ENCODE data around the gene TRIM32. TPM values are rescaled to one million over a fixed set of nuclear protein-coding genes. Genes with fewer than 3 reads are reported as not detected.

Gene TRIM32
- total RNA-seq, 1 experiment from 2014 or later: 23.2 TPM

DNA sequence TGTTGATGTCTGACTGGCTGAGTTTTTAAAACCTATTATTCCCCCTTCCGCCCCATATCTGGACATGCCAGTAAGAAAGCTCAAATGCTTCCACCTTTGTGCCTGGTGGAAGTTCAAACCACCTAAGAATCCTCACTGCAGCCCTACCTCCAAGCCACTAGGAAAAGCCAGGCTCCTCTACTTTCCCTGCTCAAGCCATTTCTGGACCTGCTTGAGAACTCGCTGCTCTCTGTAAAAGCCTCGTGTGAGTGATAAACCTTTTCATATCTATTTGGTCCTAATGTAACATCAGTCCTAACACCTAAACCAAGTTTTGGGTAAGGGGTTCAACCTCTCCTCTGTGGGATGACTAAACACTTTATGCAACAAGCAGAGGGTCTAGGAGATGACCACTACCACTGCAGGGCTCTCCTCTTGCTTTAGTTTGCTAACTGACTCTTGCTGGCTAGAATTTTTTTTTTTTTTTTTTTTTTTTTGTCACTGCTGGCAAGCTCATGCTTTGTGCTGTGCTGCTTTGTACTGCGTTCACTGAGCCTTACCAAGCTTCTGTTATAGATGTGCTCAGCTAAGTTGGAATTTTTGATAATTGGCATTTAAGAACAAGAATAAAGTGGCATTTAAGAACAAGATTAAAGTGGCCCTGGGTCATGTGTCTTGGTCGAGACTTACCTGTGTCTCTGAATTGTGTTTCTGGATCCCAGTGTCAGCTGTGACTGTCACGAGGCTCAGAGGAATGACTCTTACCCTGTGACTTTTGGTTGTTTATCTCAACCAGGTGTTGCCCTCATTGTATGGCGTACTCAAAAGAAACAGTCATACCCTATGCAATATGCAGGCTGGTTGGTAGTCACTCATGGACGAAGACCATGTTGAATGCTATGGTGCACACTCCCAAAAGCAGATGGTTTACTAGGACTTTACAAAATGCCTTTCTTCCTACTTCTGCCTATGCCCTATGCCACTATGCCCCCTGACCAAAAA, 19.5 kb downstream of the TRIM32 start (continued):
- TF ChIP-seq, protein P1, sequence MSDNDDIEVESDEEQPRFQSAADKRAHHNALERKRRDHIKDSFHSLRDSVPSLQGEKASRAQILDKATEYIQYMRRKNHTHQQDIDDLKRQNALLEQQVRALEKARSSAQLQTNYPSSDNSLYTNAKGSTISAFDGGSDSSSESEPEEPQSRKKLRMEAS (IDR thresholded peaks at IDR 0.05): no peak
- TF ChIP-seq EZH2phosphoT487 (IDR thresholded peaks at IDR 0.05; ENCODE audit: borderline replicate concordance): no peak
- TF ChIP-seq POLR2AphosphoS5 (IDR thresholded peaks at IDR 0.05; ENCODE audit: low read depth, low read length): no peak
- TF ChIP-seq POLR2A (IDR thresholded peaks at IDR 0.05; ENCODE audit: borderline replicate concordance, extremely low read depth, insufficient read depth, insufficient read length): no peak
- no peak for TF ChIP-seq ELF1 (IDR thresholded peaks at IDR 0.05; ENCODE audit: borderline replicate concordance, low read depth)
- TF ChIP-seq SIN3A (IDR thresholded peaks at IDR 0.05; ENCODE audit: low read depth): no peak
- TF ChIP-seq, protein P2, sequence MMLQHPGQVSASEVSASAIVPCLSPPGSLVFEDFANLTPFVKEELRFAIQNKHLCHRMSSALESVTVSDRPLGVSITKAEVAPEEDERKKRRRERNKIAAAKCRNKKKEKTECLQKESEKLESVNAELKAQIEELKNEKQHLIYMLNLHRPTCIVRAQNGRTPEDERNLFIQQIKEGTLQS (IDR thresholded peaks at IDR 0.05): no peak
- TF ChIP-seq SP1 (IDR thresholded peaks at IDR 0.05; ENCODE audit: low read depth): no peak

DNA sequence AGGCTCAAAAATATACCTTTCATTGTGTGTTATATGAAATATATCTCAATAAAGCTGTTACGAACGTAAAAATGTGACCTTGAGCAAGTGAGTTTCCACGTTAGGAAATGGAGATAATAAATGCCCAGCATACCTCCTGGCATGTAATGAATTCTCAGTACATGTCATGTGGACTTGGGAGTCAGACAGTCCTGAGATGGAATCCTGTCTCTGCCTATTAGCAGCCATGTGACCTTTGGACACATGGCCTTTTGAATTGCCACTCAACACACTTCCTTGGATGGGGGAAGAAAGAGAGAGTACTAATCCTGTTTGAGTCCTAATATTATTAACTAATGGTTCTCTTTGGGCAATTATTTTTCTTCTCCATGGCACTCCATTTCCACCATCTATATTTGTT, 25.7 kb downstream of the TRIM32 start:
- H3K9me3 ChIP-seq (ENCODE audit: control insufficient read depth in 1 of 2, insufficient read depth in 1 of 2, low read depth in 1 of 2, low read length in 2 of 2): no peaks in the 10 kb centered on the region
- H3K27me3 ChIP-seq (ENCODE audit: insufficient read depth, low read length): no peaks in the 10 kb centered on the region
- TF ChIP-seq SRF (IDR thresholded peaks at IDR 0.05; ENCODE audit: low read depth) (no peak), YY1 (IDR thresholded peaks at IDR 0.05; ENCODE audit: extremely low read depth, insufficient replicate concordance, low read depth, low read length) (no peak), SP1 (IDR thresholded peaks at IDR 0.05; ENCODE audit: low read depth) (no peak)
- TF ChIP-seq, protein P2 (IDR thresholded peaks at IDR 0.05): no peak
- TF ChIP-seq, protein P3, sequence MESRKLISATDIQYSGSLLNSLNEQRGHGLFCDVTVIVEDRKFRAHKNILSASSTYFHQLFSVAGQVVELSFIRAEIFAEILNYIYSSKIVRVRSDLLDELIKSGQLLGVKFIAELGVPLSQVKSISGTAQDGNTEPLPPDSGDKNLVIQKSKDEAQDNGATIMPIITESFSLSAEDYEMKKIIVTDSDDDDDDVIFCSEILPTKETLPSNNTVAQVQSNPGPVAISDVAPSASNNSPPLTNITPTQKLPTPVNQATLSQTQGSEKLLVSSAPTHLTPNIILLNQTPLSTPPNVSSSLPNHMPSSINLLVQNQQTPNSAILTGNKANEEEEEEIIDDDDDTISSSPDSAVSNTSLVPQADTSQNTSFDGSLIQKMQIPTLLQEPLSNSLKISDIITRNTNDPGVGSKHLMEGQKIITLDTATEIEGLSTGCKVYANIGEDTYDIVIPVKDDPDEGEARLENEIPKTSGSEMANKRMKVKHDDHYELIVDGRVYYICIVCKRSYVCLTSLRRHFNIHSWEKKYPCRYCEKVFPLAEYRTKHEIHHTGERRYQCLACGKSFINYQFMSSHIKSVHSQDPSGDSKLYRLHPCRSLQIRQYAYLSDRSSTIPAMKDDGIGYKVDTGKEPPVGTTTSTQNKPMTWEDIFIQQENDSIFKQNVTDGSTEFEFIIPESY (IDR thresholded peaks at IDR 0.05; ENCODE audit: extremely low read depth, insufficient replicate concordance, low read length): no peak
- H3K9ac ChIP-seq (ENCODE audit: low read length): no peak overlapping the region
- H3K9me2 ChIP-seq (ENCODE audit: insufficient read depth): no peaks in the 10 kb centered on the region
- POLR2A ChIA-PET: no interaction called here
- H3K4me1 ChIP-seq (ENCODE audit: control insufficient read depth in 1 of 2, insufficient read depth in 2 of 2, low read length in 2 of 2): no peaks in the 10 kb centered on the region
- H3K4me3 ChIP-seq (replicated peaks in 1 of 2; ENCODE audit: low read depth in 1 of 2, low read length in 2 of 2): no peak overlapping the region
- no peak overlapping the region for H3K4me2 ChIP-seq (ENCODE audit: low read length)
- RAD21 ChIA-PET (ENCODE audit: low non-redundant PET in 1 of 2, low total read pairs in 2 of 2, uncharacterized antibody in 2 of 2, unreplicated experiment in 2 of 2): no interaction called here
- ATAC-seq (no peak), DNase-seq (ENCODE audit: low read depth, low spot score) (no peak)
- no peak overlapping the region for H3K27ac ChIP-seq (ENCODE audit: low read depth, low read length)
- CTCF ChIA-PET: no interaction called here
- BruUV-seq (replicated peaks): no TSS peak
- H4K20me1 ChIP-seq (ENCODE audit: insufficient read depth): no peaks in the 10 kb centered on the region
- H3K36me3 ChIP-seq (ENCODE audit: control insufficient read depth in 1 of 2, insufficient read depth in 2 of 2, low read length in 2 of 2): no peaks in the 10 kb centered on the region
- intact Hi-C loops (cut with micrococcal nuclease): no loop called here
- no peak overlapping the region for H2AFZ ChIP-seq (ENCODE audit: low read depth, low read length, poor library complexity, severe bottlenecking)
- H3K79me2 ChIP-seq (ENCODE audit: insufficient read depth, low read length): no peaks in the 10 kb centered on the region
